ENCODE measurements around the gene HEXIM2.
A peak's percentile ranks its signal among the peaks of the same experiment; 100 is the strongest.
"Not testable (repeated sequence)": the region's sequence is repeated elsewhere in the genome, so short reads cannot be mapped to it uniquely, and the experiment has no call there.

The HEXIM2 gene

GRCh38 chr17:45197555-45198334 is 36.1 kb downstream of the HEXIM2 start:
- Mint-ChIP-seq H3K27ac (no peak overlapping the region), H3K36me3 (no peaks in the 10 kb centered on the region), H3K4me1 (no peaks in the 10 kb centered on the region), H3K4me3 (no peak overlapping the region), H3K9me3 (no peaks in the 10 kb centered on the region)
- peak; percentile 100 for ATAC-seq
- peak; percentile 97 for DNase-seq (ENCODE audit: low spot score in 2 of 2)

- DNase-seq (ENCODE audit: low spot score in 2 of 2) (no peak), ATAC-seq (no peak)
- no peaks in the 10 kb centered on the region for H3K4me1 Mint-ChIP-seq
- H3K27ac Mint-ChIP-seq, result no peak overlapping the region
- H3K9me3 Mint-ChIP-seq, result no peaks in the 10 kb centered on the region
- no peak overlapping the region for H3K4me3 Mint-ChIP-seq
- no peaks in the 10 kb centered on the region for H3K36me3 Mint-ChIP-seq
These were observed 39.0 kb downstream of the HEXIM2 start for GRCh38 chr17:45200701-45201100.

- H3K9me3 Mint-ChIP-seq, result no peaks in the 10 kb centered on the region
- DNase-seq (ENCODE audit: low spot score in 2 of 2) (no peak), ATAC-seq (no peak)
- H3K4me3 Mint-ChIP-seq, result no peak overlapping the region
- H3K36me3 Mint-ChIP-seq, result no peaks in the 10 kb centered on the region
- no peak overlapping the region for H3K27ac Mint-ChIP-seq
- H3K4me1 Mint-ChIP-seq, result no peaks in the 10 kb centered on the region
These were observed 39.8 kb downstream of the HEXIM2 start for GRCh38 chr17:45201457-45201856.

- not testable (repeated sequence) for DNase-seq (ENCODE audit: low spot score in 2 of 2); H3K4me3 Mint-ChIP-seq; H3K4me1 Mint-ChIP-seq; H3K27ac Mint-ChIP-seq; H3K36me3 Mint-ChIP-seq; ATAC-seq; H3K9me3 Mint-ChIP-seq
These were observed 40.2 kb downstream of the HEXIM2 start for GRCh38 chr17:45201880-45202279.

- peak; percentile 33 for ATAC-seq
- peaks cover 28% of the 10 kb centered on the region for H3K4me1 Mint-ChIP-seq
- H3K36me3 Mint-ChIP-seq, result peaks cover 88% of the 10 kb centered on the region
- H3K9me3 Mint-ChIP-seq, result no peaks in the 10 kb centered on the region
- peak overlapping the region; percentile 91 for H3K4me3 Mint-ChIP-seq
- H3K27ac Mint-ChIP-seq, result no peak overlapping the region
- DNase-seq (ENCODE audit: low spot score in 2 of 2), result peak; percentile 87 to 96
These were observed 57.4 kb downstream of the HEXIM2 start for GRCh38 chr17:45218895-45219661.

Measured in stimulated activated effector memory CD8-positive, alpha-beta T cell treated with anti-CD3 and anti-CD28 coated beads, Interleukin-12 subunit alpha, Interleukin-12 subunit beta, amount 100 ng/mL, for 72 hours (primary cell).